DND-41 (cell line): ENCODE results near the gene MORN1.

Experiments
- ATAC-seq: fragments of 200-7000 bp; cut with Tn5 transposase; 3 replicates; pipeline ENCODE4 v1.9.1; 2021; ENCODE audit warnings: low read depth; ENCODE audit not compliant: insufficient read depth
- DNase-seq: peaks from one replicate; pipeline ENCODE4 v3.0.0-alpha.2; 2020
- H2AFZ ChIP-seq: 2 replicates; pipeline ENCODE4 v1.6.0; 2012; ENCODE audit warnings: low read depth, low read length
- H3K27ac ChIP-seq: 2 replicates; pipeline ENCODE4 v1.5.1; 2012; ENCODE audit warnings: low read length, inconsistent platforms
- H3K27me3 ChIP-seq: fragments of 200-600 bp; sonication (generic); 2 replicates; pipeline ENCODE4 v1.6.0; 2012; ENCODE audit warnings: low read length, mild to moderate bottlenecking, inconsistent platforms; ENCODE audit not compliant: insufficient read depth, poor library complexity
- H3K36me3 ChIP-seq: 2 replicates; pipeline ENCODE4 v1.5.1; 2012; ENCODE audit warnings: low read length, inconsistent platforms; ENCODE audit not compliant: insufficient read depth
- H3K4me1 ChIP-seq: 2 replicates; pipeline ENCODE4 v1.5.1; 2012; ENCODE audit warnings: mild to moderate bottlenecking, low read length; ENCODE audit not compliant: insufficient read depth
- H3K4me2 ChIP-seq: 2 replicates; pipeline ENCODE4 v1.6.0; 2012; ENCODE audit warnings: mild to moderate bottlenecking, moderate library complexity, low read length, inconsistent platforms; ENCODE audit not compliant: insufficient read depth
- H3K4me3 ChIP-seq, 2 experiments: fragments of 200-600 bp in 1 of 2; shearing (Covaris generic) in 1 of 2; 2 replicates each; pipeline ENCODE4 v1.5.1; 2012 to 2016; ENCODE audit warnings: inconsistent platforms in 2 of 2, low read length in 2 of 2, mild to moderate bottlenecking in 2 of 2, low read depth in 1 of 2, moderate library complexity in 1 of 2
- H3K79me2 ChIP-seq: 2 replicates; pipeline ENCODE4 v1.6.0; 2012; ENCODE audit warnings: low read length, inconsistent platforms; ENCODE audit not compliant: insufficient read depth
- H3K9ac ChIP-seq: 2 replicates; pipeline ENCODE4 v1.6.0; 2012; ENCODE audit warnings: low read depth, mild to moderate bottlenecking, inconsistent platforms, low read length, moderate library complexity
- H3K9me3 ChIP-seq: 2 replicates; pipeline ENCODE4 v1.5.1; 2012; ENCODE audit warnings: low read length, moderate library complexity, mild to moderate bottlenecking, inconsistent platforms; ENCODE audit not compliant: insufficient read depth, severe bottlenecking
- H4K20me1 ChIP-seq: 2 replicates; pipeline ENCODE4 v1.6.0; 2012; ENCODE audit warnings: low read length; ENCODE audit not compliant: insufficient read depth
- CTCF ChIP-seq: IDR thresholded peaks from 2 replicates; pipeline ENCODE4 v1.5.1; 2012; ENCODE audit warnings: borderline replicate concordance, low read length, moderate library complexity, mild to moderate bottlenecking; ENCODE audit not compliant: poor library complexity, severe bottlenecking; ENCODE audit errors: extremely low read depth
- EZH2 ChIP-seq: IDR thresholded peaks from 3 replicates; pipeline ENCODE4 v1.6.1; 2012; ENCODE audit warnings: borderline replicate concordance, low read depth, mild to moderate bottlenecking, moderate library complexity, low read length, inconsistent platforms; ENCODE audit not compliant: severe bottlenecking

MORN1 gene

GRCh38 chr1:2302292-2302925 is 88.9 kb downstream of the MORN1 start:
- Histone ChIP-seq H2AFZ (no peak overlapping the region), H3K4me2 (no peak overlapping the region), H4K20me1 (peaks cover 82% of the 10 kb centered on the region), H3K4me3 (no peak overlapping the region), H3K9ac (no peak overlapping the region), H3K79me2 (peaks cover 41% of the 10 kb centered on the region), H3K36me3 (peaks cover 43% of the 10 kb centered on the region), H3K4me1 (peaks cover 39% of the 10 kb centered on the region), H3K27me3 (no peaks in the 10 kb centered on the region), H3K9me3 (no peaks in the 10 kb centered on the region), H3K27ac (no peak overlapping the region)
- TF ChIP-seq CTCF (no peak), EZH2 (no peak)
- DNase-seq: no peak
- no peak for ATAC-seq

DNA sequence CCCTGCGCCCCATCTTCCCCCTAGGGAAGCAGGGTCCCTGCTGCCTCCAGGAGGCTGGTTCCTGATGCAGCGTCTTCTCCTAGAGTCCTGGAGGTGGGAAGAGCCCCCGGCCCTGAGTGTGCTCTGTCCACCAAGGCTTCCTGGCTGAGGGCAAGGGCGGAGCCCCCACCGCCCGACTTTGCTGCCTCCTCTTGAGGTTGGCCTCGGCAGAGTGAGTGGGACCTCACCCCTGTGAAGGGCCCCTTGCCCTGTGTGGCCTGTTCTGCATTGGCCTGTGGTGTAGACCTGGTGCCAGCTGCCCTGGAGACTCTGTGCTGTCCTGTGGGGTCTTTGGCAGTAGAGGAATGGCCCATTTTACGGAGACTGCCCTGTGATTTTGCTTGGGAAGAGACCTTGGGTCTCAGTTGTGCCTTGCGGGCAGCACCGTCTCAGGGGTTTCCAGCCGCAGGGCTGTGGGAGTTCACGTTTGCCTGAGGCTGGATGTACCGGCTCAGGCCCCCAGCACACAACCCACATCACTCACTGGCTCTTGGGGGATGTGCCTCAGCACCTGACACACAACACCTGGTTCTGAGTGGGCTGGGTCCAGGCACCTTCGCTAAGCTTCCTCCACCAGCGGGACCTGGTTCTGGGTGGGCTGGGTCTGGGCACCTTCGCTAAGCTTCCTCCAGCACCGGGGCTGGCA is 89.6 kb downstream of the MORN1 start:
- no peak overlapping the region for H2AFZ ChIP-seq
- no peak for DNase-seq
- no peak for ATAC-seq
- peak overlapping the region; percentile 66 for H3K27ac ChIP-seq
- H3K4me2 ChIP-seq: peak overlapping the region; percentile 79
- H3K27me3 ChIP-seq: no peaks in the 10 kb centered on the region
- H3K4me1 ChIP-seq: peaks cover 39% of the 10 kb centered on the region
- TF ChIP-seq CTCF (no peak), EZH2 (no peak)
- peaks cover 37% of the 10 kb centered on the region for H3K36me3 ChIP-seq
- H3K4me3 ChIP-seq: peak overlapping the region in 1 of 2 experiments; percentile 30; a peak in 1 of 4 replicates
- peaks cover 48% of the 10 kb centered on the region for H3K79me2 ChIP-seq
- peak overlapping the region; percentile 39 for H3K9ac ChIP-seq
- H4K20me1 ChIP-seq: peaks cover 88% of the 10 kb centered on the region
- no peaks in the 10 kb centered on the region for H3K9me3 ChIP-seq

GRCh38 chr1:2300851-2301606 is 90.3 kb downstream of the MORN1 start:
- peak; percentile 97 for ATAC-seq
- Histone ChIP-seq H2AFZ (peak overlapping the region; percentile 56; the same call in 1 of the 2 replicates), H4K20me1 (peaks cover 95% of the 10 kb centered on the region), H3K27me3 (no peaks in the 10 kb centered on the region), H3K79me2 (peaks cover 53% of the 10 kb centered on the region), H3K9ac (peak overlapping the region; percentile 60), H3K4me2 (peak overlapping the region; percentile 79), H3K4me3 (peak overlapping the region in 1 of 2 experiments; percentile 52; a peak in 2 of 4 replicates), H3K4me1 (peaks cover 39% of the 10 kb centered on the region), H3K27ac (peak overlapping the region; percentile 79), H3K36me3 (peaks cover 29% of the 10 kb centered on the region), H3K9me3 (no peaks in the 10 kb centered on the region)
- DNase-seq: peak; percentile 97
- TF ChIP-seq CTCF: peak; percentile 19
- TF ChIP-seq EZH2: no peak
